ENCODE results near the gene SMYD5.

Gene SMYD5

GRCh38 chr2:73249636-73250035, 35.6 kb downstream of the SMYD5 start:
- no peak for TF ChIP-seq CTCF (conservative IDR thresholded peaks at IDR 0.05)
- H3K27ac ChIP-seq: no peak overlapping the region

GRCh38 chr2:73250872-73251846, 37.1 kb downstream of the SMYD5 start:
- H3K27ac ChIP-seq: no peak overlapping the region
- TF ChIP-seq CTCF (conservative IDR thresholded peaks at IDR 0.05): no peak

GRCh38 chr2:73252238-73253027, 38.4 kb downstream of the SMYD5 start:
- peak overlapping the region; percentile 67; the same call in 1 of the 2 replicates for H3K27ac ChIP-seq
- TF ChIP-seq CTCF (conservative IDR thresholded peaks at IDR 0.05): no peak

- peak overlapping the region; percentile 67 for H3K27ac ChIP-seq
- TF ChIP-seq CTCF (conservative IDR thresholded peaks at IDR 0.05): no peak
Measured at GRCh38 chr2:73253400-73253799, 39.4 kb downstream of the SMYD5 start.

GRCh38 chr2:73253901-73254300, 39.9 kb downstream of the SMYD5 start:
- no peak for TF ChIP-seq CTCF (conservative IDR thresholded peaks at IDR 0.05)
- H3K27ac ChIP-seq: peak overlapping the region; percentile 67

GRCh38 chr2:73254343-73255006, 40.4 kb downstream of the SMYD5 start:
- no peak for TF ChIP-seq CTCF (conservative IDR thresholded peaks at IDR 0.05)
- peak overlapping the region; percentile 67 for H3K27ac ChIP-seq

All from VCaP (cell line).